GM19372 (cell line): ENCODE measurements around the gene AQP2.

Source experiments
- ATAC-seq: cut with Tn5 transposase; IDR thresholded peaks from one replicate; pipeline ENCODE4 v1.9.1; 2021; ENCODE audit warnings: mild to moderate bottlenecking, low read depth, moderate library complexity; ENCODE audit not compliant: unreplicated experiment

The AQP2 gene

DNA sequence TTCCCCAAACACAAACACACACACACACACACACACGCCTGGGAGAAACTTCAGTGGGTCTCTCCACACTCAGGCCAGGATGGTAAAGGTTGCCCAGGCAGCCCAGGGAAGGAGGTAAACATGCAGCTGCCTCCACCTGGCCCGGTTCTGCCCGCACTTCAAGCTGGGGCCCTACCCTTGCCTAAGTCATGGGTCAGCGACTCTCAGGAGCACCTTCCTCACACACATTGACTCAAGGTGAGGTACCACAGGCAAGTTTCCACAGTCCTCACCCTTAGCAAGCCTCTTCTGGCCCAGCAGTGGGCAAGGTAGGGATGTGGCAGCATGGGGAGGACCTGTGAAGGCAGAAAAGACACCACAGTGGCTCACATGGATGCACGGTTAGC, 32.8 kb upstream of the AQP2 start:
- ATAC-seq: no peak

DNA sequence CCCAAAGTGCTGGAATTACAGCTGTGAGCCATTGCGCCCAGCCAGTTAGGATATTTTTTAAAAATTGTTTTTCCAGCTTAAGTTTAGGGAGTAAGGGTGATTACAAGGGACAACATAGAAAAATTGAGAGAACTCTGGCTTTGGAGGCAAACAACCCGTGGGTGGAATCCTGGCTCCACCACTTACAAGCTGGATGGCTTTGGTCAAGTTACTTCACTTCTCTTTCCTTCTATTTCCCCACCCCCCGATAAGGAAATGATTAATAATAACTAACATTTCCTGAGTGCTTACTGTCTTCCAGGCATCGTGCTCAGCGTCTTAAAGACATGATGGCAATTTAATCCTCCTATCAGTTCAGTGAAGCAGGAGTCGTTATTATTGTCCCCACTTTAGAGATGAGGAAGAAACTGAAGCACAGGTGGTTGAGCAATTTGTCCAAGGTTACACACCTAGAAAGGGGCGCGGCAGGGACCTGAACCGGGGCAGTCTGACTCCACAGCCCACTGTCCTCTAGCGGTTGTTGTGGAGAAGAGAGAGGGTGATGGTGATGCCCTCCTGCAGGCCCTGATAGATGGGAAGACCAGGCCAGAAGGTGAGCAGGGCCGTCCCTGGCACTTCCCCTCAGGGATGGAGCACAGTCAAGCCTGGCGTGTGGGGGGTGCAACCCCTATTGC, 30.2 kb upstream of the AQP2 start:
- no peak for ATAC-seq

DNA sequence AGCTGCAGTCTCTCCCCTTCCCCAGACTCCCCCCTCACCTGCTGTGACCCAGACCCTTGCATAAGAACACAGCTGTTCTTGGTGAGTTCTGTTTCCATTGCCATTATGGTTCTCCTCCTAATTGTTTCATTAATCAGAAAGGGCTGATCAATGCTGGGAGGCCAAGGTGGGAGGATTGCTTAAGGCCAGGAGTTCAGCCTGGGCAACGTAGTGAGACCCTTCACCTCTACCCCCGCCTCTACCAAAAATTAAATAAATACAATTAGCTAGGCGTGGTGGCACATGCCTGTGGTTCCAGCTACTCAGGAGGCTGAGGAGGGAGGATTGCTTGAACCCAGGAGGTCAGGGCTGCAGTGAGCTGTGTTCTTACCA, 29.6 kb upstream of the AQP2 start:
- ATAC-seq: no peak

DNA sequence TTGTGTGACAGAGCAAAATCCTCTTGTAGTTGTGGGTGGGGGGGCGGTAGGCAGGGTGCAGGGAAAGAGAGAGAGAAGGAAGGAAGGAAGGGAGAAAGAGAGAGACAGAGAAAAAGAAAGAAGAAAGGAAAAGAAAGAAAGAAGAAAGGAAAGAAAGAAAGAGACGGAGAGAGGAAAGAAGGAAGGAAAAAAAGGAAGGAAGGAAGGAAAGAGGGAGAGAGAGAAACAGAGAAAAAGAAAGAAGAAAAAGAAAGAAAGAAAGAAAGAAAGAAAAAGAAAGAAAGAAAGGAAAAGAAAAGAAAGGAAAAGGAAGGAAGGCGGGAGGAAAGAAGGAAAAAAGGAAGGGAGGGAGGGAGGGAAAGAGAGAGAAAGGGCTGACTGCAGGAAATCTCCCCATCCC, 29.2 kb upstream of the AQP2 start:
- ATAC-seq: no peak

DNA sequence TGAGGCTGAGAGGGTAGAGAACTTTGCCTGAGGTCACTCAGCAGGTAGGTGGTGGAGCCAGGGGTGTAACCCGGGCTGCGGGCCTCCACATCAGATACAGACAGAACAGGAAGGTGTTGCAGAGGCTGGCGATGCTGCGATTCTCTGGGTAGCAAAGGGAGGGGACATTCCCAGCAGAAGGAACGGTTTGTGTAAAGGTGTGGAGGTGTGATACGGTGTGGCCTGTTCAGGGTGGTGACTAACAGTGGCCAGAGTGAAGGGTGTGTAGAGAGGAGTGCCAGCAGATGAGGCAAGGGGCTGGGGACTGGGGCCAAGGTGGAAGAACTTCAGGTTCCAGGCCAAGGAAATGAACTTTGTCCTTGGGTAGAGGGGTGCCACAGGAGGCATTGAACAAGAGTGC, 28.6 kb upstream of the AQP2 start:
- ATAC-seq: no peak

DNA sequence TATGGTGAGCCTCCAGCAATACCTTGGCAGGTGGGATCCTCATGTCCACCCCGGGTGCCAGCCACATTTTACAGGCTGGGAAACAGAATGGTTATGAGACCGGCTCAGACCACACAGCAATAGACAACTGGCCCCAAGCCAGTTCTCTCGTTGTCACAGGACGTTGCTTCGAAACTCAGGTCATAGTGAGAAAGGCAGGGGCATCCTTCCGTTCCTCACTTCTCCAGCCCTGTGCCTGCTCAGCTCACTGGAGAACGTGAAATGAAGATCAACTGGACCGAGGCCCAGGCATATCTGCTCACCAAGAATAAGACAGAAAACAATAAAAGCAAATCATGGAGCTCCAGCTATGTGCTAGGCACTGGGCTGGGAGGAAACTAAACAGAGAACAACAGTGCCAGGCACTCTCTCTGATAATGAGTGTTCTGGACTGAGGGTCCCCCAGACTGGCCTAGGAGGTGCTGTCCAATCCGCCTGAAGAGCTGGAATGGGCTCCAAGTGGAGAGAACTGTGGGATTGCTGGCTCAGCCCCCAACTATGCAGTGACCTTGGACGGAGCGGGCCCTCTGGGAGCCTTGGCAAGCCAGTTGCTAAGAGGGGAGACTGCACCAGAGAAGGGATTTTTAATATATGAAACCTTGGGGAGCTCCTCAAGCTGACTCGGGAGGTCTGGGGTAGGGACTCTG, 28.0 kb upstream of the AQP2 start:
- ATAC-seq: no peak

DNA sequence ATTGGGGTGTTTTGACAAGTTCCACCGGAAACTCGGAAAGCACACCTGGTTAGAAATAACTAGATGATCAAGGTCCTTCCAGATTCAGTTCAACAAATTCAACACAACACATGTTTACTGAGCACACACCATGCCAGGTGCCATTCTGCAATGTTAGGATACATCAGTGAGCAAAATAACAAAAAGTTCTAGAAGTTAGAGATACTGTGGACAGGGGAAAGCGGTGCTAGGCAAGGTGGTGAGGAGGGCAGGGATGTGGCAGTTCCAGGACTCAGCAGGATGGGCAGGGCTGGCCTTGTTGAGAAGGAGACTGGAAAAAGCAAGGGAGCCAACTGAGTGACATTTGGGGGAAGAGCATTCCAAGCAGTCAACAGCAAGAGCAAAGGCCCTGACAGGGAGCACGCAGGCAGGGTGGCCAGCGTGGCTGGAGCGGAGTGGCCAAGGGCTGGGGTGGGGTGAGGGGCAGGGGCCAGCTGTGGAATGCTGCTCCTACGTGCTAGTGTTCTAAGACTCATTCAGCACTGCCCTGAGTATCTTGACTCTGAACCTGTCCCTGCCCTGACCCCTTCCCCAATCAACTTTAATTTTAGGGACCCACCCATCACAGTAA, 27.4 kb upstream of the AQP2 start:
- no peak for ATAC-seq

DNA sequence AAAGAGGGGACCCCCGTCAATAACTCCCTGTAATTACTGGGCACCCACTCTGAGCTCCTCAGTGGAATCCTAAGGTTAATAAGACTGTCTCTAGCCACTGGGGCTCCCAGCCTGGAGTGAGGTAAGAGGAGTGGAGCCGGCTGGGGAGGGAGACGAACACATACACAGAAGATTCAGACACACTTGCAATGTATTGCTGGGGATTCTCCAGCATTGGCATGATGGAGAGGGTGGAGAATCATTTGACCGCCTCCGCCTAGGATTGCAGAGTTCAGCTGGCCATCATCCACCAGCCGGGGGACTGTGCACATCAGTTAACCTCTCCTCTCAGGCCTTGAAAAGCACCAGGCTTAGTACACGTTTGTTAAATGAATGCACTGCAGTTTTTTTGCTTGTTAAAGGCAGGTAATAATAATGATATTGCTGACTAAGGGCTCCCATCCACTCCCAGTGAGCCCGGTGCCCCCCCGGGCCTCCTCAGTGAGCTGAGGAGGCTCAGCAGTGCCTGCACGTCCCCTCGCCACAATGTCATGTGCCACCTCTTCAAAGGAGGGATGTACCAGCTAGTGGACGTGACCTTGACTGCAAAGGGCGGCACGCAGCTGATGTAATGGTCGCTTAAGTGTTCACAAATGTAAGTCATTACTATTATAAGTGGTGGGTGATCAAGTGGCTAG, 26.5 kb upstream of the AQP2 start:
- ATAC-seq: no peak

DNA sequence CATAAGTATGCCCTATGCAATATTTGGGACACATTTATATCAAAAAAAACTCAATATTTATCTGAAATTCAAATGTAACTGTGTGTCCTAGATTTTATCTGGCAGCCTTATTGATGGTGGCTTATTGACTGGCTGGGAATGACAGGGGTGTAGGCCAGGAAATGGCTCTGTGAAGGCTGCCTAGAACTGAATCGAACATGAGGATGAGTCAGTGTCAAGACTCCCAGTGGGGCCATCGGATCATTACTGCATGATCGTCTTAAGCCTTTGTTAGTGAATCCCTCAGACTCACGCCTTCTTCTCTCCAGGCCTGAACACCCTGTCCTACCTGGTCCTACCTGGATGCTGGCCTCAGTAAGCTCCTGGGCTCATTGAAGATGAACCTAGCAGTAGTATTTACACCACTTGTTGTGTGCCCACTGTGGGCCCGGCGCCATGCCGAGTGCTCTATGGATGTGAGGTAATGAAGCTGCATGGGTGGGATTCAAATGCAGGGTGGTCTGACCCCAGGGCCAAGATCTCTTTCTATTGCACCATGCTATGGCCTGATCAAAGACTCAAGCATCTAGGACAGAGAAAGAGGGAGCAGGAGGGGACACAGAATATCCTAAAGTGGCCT, 25.8 kb upstream of the AQP2 start:
- no peak for ATAC-seq

DNA sequence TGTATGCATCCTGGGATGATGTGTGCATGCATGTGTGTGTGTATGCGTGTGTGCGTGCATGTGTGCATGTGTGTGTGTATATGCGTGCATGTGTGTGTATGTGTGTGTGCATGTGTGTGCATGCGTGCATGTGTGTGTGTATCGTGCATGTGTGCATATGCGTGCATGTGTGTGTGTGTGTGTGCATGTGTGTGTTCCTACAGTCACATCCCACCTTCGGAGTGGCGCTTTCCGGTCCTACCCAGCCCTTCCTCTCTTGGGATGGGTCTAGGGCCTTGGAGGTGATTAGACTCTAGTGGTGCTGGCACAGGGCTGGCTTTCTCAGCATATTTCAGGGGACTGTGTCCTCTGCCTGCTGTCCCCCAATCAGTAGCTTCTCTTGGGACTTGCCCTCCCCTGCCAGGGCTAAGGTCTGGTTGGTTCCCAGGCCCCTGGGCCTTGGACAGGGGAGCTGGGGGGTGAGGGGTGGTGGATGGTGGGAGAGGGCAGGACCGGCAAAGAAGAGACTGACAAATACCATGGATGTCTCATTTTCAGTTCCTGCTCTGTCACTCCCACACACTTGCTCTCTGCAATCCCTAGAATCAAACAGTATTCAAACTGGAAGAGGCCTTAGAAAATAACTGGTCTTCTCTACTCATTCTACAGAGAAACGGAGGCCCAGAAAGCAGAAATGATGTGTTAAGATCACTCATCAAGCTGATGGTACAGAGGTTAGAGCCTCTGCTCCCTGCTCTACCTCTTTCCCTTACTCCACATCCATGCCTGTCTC, 24.9 kb upstream of the AQP2 start:
- no peak for ATAC-seq

DNA sequence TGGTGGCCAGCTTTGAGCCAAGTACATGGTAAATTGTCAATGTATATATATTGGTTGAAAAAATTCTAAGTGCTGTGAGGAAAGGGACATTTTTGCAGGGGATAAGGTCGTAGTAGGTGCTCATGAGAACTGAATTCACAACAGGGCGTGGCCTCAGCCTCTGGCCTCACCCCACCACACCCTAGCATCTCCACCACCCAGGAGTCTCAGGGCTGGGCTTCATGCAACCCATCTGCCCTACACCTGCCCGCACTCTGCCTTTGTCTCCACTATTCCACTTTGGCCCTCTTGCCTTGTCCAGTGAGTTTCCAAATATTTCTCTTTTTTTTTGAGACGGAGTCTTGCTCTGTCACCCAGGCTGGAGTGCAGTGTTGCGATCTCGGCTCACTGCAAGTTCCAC, 22.1 kb upstream of the AQP2 start:
- no peak for ATAC-seq

DNA sequence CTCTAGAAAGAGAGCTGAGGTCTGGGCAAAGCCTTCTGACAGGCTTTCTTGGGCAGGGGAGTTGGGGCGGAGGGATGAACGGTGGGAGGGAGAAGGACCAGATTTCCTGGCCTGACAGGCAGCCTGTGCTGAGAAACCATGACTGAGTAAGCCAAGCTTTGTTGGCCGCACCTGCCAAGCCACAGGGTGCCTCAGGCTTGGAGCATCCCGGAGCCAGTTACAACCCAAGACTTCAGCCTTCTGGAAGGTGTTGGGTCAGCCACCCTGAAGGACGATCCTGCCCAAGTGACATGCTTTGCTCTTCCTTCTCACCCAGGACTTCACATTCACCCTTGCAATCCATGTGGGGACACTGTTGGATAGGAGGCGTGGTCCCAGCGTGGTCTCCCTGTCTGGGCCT, 21.0 kb upstream of the AQP2 start:
- ATAC-seq: no peak

DNA sequence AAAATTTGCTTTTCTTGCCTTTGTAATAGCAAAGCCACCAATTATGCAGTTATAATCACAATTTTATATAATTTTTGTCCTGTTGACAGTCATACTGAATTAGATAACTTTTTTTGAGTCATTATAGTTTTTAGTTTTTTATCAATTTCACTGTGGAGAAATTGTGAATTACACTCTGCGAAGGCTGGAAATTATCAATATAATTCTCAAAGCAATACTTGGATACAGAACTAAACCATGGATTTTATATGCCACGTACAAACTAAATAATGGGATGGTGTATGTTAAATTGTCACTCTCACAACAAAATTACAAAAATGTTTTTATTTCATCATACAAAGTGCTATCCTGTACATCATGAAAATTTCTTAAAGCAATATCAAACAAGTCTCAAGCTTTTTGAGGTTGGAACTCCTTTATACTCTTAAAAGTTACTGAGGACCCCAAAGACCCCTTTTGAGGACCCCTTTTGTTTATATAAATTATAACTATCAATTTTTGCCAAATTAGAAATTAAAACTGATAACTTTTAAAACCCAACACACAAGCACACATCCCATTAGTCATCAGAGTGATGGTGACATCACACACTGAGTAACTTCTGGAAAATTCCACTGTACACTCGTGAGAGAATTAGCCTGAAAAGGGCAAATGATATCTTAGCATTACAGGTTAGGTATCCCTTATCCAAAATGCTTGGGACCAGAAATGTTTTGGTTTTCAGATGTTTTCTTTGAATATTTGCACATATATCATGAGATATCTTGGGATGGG, 19.8 kb upstream of the AQP2 start:
- ATAC-seq: no peak

DNA sequence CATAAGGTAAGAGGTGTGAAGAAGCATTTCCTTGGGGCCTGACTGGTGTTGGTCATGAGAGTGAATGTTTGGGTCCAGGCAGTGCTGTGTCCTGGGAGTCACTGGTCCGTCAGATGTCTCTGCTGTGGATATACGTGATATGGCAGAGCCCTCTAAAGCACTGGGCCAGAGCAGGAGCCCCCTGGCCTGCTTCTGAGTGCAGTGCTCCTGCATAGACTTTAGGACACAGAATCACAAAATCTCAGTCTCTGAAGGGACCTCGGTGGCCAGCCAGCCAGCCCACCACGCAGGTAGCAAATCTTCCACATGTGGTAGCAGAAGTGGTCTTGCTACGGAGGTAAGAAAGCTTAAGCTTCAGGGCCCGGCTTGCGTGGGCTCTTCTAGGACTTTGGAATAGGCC, 18.5 kb upstream of the AQP2 start:
- no peak for ATAC-seq

DNA sequence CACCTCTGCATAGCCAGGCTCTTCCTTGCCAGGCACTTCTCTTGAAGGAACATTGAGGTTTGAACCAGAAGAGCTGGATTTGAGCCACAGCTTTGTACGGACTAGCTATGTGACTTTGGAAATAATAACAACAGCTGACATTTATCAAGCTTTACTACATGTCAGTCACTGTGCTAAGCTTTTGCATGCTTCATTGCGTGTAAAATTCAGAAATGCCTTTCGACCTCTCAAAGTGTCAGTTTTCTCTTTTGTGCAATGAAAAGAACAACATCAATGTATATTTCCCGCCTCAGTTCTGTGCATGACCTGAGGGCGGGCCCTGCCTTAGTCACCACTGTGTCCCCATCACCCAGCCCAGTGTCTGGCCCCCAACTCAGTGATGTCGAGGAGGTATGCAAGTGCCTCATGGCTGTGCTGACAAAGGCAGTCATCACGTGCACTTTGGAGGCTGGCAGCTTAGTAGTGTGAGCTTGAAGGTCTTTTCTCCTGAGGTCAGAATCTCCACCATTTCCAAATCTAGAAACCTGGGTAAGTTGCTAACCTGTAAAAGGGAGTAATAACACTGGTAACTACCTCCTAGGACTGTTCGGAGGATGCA, 17.9 kb upstream of the AQP2 start:
- no peak for ATAC-seq

DNA sequence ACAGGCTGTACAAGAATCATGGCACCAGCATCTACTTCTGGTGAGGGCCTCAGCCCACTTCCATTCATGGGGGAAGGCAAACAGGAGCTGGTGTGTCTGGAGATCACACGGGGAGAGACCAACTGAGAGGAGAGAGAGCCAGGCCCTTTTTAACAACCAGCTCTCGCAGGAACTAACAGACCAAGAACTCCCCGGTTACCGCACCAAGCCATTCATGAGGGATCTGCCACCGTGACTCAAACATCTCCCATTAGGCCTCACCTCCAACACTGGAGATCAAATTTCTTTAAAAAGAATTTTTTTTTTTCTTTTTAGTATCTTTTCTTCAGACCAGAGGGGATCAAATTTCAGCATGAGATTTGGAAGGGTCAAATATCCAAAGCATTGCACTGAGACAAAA, 16.7 kb upstream of the AQP2 start:
- no peak for ATAC-seq

DNA sequence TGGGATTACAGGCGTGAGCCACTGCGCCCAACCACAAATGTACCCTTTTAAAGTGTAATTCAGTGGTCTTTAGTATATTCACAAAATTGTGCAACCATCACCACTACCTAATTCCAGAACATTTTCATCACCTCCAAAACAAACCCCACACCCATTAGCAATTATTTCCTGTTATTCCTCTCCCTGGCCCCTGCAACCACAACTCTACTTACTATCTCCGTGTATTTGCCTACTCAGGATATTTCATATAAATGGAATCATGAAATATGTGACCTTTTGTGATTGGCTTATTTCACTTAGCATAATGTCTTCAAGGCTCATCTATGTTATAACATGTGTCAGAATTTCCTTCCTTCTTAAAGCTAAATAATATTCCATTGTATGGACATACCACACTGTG, 16.0 kb upstream of the AQP2 start:
- no peak for ATAC-seq

DNA sequence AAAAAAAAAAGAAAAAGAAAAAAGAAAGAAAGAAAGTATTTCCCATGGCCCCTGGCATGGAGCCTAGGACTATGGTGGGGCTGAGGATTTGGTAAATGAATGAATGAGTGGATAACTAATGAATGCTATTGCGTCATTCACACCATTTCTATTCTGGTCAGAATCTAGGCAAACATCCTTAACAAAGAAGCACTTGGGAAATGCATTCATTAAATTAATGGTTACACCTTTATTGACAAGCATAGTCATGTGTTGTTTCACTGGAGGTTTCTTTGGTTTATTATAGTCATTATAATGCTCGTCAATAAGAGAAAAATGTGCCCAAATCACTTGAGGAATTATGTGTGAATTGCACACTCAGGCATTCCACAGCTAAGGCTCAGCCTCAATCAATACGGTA, 13.6 kb upstream of the AQP2 start:
- no peak for ATAC-seq

DNA sequence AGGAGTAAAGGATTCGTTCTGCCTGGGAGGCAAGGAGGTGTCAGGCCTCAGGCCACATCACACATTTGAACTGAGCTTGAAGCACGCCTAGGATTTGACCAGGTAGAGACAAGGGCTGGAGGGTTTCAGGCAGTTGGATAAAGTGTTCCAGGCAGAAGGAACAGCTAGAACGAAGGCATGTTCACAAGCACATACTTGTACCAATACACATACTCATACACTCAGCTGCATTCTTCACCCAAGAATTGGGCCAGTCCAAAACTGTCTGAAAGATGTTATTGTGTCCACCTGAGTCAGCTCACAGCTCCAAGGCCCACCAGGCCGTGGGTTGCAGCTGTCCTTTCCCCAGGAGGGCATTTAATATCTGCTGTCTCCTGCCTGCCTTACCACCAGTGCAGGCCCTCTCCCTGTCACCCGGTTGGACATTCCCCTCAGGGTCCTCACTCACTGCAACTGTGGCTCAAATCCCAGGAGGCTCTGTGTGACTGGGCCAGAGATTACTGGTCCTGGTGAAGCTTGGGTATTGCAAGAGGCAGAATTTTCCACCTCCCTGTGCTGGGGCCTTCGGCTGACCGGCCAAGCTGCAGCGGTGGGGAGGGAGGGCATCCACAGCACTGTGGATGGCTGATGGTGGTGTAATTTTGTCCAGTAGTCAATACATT, 12.8 kb upstream of the AQP2 start:
- no peak for ATAC-seq
